HG03139 (cell line): ENCODE data around the gene SLC19A1.
A peak's percentile ranks its signal among the peaks of the same experiment; 100 is the strongest.

Experiments
- ATAC-seq: cut with Tn5 transposase; IDR thresholded peaks from one replicate; pipeline ENCODE4 v1.9.1; 2021; ENCODE audit not compliant: unreplicated experiment

Gene SLC19A1

DNA sequence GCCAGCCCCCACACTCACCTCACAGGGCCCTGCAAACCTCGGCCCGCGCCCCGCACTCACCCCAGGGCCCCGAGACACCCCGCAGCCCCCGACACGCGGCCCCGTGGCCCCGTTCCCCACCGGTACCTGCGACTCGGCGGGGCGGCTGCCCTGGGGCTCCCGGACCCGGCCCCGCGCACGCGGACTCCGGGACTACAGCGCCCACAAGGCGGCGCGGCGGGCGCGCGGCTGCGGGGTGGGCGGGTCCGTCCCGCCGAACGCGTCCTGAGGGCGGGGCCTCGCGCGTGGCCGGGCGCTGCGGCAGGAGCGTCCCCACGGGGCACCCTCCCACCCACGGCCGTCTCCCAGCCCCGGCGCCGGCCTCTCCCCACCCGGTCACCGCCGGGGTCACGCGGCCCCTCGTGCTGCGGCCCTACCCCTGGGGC is at the start of gene SLC19A1:
Gene SLC19A1, minus strand, starts transcription at position 199 of the 425 bp plus-strand sequence. CDS start 4,481 bp downstream, outside the sequence.
- peak; percentile 49 for ATAC-seq

DNA sequence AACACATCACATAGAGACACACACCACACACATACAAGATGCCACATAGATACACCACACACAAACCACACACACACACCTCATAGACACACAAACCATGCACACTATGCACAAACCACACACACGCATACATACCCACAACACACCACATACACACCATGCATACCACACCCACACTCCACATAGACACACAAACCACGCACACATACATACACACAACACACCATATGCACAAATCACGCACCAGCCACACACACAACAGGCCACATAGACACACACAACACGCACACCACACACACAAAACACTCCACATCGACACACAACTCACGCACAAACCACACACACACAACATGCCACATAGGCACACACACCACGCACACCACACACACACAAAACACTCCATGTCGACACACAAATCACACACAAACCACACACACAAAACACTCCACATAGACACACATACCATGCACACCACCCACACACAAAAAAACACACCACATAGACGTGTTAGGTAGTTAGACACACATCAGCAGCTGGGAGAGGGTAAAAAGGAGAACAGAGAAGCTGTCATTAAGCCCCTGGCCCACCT is 49.5 kb upstream of the SLC19A1 start:
- no peak for ATAC-seq

DNA sequence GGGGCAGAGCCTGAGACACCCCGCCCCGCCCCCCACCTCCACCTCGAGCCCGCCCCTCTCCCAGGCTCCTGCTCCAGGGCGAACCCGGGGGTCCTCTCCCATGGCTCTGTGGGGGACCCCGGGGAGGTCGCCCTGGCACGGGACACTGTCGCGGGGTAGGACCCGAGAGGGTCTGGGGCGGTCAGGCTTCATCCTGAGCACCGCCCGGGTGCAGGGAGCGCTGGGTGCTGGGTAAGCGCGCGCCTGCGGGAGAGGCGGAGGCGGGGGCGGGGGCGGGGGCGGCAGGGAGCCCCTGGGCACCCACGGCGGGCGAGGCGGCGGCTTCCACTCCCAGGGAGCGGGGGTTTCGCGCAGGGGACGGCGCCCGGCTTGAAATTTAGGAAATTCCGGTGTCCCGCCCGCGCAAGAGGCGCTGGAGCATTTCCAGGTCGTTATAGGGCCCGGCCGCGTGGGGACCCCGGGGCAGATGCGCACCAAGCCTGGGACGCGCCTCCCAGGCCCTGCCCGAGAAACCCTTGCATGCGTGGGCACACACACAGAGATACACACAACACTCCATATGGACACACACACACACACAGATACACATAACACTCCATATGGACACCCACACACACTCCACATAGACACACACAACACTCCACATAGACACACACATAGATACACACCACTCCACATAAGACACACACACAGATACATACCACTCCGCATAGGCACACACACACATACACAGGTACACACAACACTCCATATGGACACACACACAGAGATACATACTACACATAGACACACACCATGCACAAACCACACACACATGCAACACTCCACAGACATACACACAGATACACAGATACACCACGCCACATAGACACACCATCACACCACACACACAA is 48.7 kb upstream of the SLC19A1 start:
- no peak for ATAC-seq

DNA sequence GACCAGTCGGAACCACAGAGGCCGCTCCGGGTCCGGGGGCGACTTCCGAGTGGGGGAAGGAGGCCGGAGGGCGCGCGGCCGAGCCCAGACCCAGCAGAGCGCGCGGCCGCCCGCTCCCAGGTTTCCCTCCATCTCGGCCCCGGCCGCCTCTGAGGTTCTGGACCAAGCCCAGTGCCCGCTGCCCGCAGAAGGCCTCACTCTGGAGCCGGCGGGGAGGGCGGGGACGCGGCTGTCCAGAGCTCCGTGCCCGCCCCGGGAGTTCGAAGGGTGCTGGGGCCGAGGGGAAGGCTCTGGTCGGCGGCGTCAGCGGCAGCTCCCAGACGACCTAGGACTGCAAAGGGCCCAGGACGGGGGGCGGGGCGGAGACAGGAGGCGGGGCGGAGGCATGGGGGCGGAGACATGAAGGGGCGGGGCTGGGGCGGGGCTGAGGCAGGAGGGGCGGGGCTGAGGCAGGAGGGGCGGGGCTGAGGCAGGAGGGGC is 48.0 kb upstream of the SLC19A1 start:
- no peak for ATAC-seq

DNA sequence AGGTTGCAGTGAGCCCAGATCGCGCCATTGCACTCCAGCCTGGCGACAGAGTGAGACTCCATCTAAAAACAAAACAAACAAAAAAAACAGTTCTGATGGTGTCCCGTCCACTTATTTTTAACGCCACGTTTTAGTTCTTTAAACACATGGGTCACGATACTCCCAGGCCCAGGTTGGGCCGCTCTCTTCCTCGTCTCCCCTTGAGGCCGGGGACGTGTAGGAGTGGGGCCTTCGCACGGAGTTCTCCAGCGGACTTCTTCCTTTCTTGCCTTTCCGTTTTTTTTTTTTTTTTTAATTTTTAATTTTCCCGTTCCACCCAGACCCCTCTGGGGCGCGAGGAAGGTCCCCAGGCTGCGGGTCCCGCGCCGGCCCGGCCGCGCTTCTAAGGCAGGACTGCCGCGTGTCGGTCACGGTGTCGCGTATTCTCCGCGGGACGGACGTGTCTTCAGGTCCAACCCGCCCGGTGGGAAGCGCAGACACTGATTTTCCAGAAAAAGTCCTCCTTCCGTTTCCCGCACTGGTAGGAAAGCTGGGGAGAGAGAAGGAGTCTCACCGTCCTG is 47.5 kb upstream of the SLC19A1 start:
- no peak for ATAC-seq

DNA sequence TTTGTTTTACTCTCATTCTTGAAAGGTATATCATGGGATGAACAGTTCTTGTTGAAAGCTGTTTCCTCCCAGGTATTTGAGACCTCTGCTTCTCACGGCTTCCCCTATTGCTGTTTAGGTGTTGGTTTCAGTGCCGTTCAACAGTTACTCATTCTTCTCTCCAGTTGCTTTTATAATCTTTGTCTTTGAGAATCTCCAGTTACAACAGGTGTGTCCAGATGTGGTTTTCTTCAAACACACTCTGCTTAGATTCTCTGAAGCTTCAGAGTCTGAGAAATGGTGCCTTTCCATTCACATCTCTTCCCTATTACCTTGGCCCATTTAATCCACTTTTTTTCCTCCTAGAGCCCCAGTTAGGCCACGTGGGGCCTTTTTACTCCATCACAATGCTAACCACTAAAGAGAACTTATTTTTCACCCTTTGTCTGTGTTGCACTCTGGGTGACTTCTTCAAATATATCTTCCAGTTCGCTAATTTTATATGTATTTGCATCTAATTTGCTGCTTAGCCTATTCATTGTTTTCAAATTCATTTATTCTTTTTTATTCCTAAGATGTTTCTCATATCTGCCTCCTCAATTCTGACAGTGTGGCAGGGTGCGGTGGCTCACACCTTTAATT is 46.7 kb upstream of the SLC19A1 start:
- ATAC-seq, result no peak

DNA sequence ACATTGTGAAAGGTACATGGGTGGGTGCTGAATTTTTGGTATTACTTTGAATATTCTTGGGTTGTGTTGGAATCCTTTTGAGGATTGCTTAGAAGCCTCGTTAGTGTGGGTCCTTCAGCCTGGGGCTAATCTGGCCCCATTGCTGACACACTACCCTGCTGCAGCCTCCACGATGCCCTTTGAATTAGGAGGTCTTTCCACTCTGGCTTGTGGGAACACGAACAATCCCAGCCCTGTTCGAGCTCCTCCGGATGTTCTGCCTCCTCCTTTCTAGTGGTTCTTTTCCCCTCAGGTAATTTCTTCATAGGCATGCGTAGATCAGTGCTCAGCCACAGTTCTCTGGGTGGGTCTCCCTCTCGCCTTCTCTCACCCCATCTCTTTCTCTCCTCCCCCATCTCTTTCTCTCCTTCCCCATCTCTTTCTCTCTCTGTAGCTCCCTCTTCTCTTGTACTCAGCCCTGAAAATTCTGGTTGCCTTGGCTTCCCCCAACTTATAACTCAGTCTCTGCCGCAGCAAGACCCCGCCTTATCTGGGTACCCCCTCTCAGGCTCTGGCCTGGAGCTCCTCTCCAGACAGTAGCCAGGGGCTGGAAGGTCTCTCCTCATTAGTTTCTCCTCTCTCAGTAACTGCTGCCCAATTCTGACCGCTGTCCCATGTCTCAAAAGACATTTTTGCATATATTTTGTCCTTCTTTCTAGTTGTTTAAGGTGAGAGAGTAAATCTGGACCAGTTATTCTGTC is 46.0 kb upstream of the SLC19A1 start:
- no peak for ATAC-seq

DNA sequence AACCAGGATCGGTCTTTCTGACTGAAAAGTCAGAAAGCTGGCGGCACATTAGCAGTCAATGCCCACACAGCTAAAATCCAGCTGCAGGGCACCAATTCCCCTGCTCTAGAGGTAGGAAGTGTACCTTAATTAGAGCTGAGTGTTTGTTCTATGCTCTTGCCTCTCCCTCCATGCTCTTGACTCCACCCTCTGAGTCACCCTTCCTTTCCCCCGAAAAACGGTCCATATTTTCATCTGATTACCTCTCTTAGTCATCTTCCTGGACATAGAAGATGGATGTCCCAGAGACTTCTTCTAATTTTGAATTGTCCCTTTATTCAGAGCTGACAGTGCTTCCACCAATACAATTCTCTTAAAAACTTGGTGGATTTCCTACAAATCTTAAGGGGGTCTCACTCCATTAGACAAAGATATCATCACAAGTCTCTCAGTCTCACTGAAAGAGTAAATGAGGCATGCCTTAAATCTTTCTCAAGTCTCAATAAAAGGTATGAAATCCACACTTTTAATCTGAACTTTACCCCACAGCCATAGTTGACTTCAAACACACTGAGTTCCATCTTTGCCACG is 44.1 kb upstream of the SLC19A1 start:
- no peak for ATAC-seq

DNA sequence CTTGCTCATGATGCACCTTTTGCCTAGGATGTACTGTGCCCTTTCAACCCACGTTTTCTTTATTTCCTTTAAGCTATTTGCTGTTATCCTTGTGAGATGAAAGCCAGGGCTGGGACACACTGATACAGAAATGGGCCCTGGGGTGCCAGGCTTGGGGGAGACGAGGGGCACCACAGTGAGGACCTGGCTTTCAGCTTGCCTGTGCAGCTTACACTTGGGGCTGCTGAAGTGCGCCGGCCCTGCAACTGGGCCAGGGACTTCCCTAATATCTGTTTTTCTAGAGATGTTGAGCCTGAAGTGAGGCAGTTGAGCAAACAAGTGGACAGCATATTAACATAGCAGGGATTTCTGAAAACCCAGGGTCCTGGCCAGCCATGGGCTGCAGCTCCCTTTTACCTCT is 42.5 kb upstream of the SLC19A1 start:
- no peak for ATAC-seq

DNA sequence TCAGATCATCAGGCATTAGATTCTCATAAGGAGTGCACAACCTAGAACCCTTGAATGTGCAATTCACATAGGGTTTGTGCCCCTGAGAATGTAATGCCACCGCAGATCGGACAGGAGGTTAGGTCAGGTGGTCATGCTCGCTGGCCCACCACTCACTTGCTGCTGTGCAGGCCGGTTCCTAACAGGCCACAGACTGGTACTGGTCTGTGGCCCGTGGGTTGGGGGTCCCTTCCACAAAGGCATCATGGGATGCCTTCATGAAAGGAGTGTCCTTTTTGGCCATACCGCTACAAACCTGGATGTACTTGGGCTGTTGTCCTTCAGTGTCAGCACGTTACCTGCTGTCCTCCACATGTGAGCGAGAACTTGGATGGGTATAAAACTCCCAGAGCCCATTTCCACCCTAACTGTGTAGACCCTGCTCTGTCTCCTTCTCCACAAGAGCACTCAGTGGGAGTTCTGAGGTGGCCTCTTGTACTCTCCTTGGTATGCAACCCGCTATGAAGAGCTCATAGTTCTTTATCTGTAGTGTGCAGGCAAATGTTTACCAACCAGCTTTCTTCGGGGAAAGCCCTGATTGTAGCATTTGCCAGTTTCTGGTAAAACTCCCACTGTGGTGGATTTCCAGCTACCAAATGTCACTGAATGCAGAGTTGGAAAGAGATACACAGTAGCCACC is 41.7 kb upstream of the SLC19A1 start:
- ATAC-seq, result no peak

DNA sequence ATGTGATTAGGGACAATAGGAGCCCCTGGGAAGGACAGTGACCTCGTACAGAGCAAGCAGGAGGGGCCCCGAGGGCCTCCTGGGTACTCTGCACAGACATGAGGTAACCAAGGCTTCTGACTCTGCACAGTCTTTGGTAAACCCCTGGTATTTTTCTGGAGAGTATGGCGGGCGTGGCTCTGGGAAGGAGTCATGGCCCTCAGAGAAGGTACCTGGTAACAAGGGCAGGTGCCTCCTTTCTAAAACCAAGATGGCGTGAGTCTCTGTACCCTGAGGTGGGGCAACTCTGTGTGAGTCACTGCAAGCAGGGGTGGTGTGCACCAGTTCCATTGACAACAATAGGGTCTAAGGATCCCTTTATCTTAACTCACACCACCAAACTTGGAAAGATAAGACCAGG is 39.9 kb upstream of the SLC19A1 start:
- no peak for ATAC-seq

DNA sequence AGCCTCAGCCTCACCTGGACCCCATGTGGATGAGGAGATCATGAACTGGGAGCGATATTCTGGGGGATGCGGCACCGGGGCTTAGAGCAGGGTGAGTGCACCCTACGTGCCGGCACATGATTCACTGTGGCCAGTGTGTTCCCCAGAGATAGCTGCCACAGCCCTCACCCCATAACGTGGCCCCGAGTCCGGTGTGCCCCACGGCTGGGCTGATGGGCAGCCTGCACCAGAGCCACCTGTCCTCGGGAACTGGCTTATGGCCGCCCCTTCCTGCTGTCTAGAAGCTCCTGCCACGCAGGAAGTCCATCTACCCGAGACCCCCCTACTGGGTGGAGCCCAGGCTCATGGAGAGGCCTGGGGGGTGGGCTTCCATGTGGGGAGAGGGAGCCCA is 39.1 kb upstream of the SLC19A1 start:
- no peak for ATAC-seq

DNA sequence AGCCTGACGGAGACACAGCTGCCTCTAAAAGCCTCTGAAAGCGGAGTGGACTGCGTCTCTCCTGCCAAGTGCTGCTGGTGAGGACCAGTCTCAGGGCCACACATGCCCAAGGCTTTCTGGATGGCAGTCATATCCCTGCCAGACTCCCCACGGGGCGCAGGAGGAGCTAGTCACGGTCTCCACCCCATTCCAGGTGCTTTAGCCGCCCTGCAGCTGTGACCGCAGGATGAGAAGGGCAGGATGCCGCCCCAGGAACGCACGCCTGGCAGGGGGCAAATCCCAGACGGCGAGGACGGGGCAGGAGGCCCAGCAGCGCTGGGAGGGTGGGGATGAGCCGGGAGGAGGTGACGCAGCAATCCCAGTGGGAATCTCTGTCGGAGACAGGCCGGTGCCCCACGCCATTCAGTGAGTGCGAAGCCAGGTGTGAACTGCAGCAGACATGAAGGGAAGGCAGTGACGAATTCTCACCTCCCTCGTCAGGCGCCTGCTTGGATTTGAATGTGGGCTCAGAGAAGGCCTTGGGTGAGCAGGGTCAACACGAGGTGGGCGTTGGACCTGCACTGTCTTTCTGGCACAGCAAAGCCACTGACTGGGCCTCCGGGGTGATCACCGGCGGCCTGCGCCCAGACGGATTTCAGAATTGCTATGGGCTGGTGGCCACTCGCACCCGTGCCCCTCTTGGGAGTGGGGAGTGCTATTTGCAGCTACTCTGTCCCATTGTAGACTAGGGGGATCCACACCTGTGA is 38.5 kb upstream of the SLC19A1 start:
- no peak for ATAC-seq

DNA sequence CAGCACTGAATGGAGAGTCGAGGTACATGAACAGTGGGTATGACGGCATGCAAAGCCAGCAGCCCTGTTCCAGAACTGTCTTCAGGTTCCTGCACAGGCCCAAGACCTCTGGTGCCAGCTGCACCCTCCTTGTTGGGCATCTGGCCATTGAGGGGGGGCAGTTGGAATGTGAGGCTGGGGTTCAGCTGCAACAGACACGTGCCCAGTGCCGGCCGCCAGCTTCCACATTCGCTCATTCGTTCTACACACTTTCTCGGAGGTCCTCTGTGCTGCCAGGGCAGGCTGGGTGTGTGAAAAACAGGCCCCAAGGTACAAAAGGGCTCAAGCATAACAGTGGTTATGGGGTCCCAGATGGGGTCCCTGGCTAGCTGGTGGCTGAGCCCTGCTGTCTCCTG is 37.9 kb upstream of the SLC19A1 start:
- ATAC-seq, result no peak

DNA sequence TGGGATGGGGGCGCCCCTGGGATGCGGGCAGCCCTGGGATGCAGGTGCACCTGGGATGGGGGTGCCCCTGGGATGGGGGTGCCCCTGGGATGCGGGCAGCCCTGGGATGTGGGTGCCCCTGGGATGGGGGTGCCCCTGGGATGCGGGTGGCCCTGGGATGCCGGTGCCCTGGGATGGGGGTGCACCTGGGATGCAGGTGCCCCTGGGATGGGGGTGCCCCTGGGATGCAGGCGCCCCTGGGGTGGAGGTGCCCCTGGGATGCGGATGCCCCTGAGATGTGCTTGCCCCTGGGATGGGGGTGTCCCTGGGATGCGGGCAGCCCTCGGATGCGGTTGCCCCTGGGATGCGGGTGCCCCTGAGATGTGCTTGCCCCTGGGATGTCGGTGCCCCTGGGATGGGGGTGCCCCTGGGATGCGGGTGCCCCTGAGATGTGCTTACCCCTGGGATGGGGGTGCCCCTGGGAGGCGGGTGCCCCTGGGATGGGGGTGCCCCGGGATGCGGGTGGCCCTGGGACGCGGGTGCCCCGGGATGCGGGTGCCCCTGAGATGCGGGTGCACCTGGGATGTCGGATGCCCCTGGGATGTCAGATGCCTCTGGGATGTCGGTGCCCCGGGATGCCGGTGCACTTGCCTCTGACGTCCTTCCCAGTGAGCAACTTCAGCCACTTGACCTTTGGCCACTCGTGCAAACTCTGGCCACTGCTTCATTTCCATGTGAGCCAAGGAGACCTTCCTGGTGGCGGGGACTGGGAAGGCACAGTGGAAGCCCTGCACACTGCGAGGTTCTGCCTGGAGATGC is 37.3 kb upstream of the SLC19A1 start:
- no peak for ATAC-seq

DNA sequence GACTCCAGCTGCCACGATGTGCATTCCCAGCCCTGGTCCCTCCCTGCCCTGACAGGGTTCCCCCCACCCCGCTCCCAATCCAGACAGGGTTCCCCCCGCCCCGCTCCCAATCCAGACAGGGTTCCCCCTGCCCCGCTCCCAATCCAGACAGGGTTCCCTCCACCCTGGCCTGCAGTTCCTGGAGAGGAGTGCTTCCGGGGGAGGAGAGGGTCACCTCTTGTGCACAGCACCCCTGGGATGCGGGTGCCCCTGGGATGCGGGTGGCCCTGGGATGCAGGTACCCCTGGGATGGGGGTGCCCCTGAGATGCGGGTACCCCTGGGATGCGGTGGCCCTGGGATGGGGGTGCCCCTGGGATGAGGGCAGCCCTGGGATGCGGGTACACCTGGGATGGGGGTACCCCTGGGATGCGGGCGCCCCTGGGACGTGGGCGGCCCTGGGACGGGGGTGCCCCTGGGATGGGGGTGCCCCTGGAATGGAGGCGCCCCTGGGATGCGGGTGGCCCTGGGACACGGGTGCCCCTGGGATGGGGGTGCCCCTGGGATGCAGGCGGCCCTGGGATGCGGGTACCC is 36.7 kb upstream of the SLC19A1 start:
- ATAC-seq, result no peak

DNA sequence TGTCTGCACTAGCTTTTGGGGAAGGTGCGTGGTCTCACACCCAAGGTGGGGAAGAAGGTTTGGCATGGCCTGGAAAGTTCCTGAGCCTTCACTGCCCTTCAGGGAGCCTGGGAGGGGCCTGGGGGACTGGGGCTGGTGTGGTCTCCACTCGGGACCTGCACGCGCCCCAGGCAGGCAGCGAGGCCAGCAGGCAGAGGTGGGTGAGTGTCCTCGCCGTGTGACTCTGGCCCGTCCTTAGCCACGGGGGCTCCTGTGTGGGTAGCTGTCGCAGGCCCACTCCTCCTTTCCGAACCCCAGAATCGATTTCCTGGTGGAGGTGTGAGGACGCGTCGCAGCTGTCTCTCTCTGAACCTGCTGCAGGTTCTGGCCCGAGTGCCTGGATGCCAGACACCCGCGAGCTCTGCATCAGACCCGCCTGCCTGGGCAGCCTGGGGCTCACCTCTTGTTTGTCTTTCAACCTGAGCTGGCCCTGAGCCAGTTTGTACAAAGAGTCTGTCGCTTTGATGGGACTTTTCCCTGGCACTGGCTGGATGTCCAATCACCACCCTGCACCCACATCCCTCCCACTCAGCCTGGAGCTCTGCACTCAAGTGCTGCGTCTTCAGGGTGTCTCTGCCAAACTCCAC is 36.0 kb upstream of the SLC19A1 start:
- no peak for ATAC-seq

DNA sequence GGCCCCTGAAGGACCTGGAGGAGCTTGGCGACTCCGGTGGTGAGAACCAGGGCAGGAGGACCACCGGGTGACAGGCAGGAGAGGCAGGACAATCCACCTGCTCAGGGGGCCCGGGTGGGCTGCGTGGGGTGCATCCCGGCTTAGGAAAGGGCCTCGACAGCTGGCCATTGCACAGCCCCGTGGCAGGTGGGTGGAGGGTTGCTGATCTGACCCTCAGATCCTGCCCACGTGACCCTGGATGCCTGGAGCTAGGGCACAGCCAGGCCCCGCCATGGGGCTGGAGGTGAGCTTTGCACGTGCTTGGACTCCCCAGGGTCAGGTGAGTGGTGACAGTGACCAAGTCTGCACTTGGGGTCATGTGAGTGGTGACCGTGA is 35.5 kb upstream of the SLC19A1 start:
- ATAC-seq, result no peak
